Activated naive CD8-positive, alpha-beta T cell (primary cell): ENCODE data around the gene ABHD8.
"Not testable (repeated sequence)": the region's sequence is repeated elsewhere in the genome, so short reads cannot be mapped to it uniquely, and the experiment has no call there.

Experiments
- H3K27ac Mint-ChIP-seq: one replicate; pipeline ENCODE4 v1.8.0; 2021; ENCODE audit warnings: mixed read lengths
- H3K27me3 Mint-ChIP-seq: one replicate; pipeline ENCODE4 v1.8.0; 2021; ENCODE audit warnings: mixed read lengths
- H3K36me3 Mint-ChIP-seq: one replicate; pipeline ENCODE4 v1.8.0; 2021; ENCODE audit warnings: mixed read lengths
- H3K4me1 Mint-ChIP-seq: one replicate; pipeline ENCODE4 v1.8.0; 2021; ENCODE audit warnings: low read depth, mixed read lengths
- H3K4me3 Mint-ChIP-seq: one replicate; pipeline ENCODE4 v1.8.0; 2021; ENCODE audit warnings: mild to moderate bottlenecking, mixed read lengths
- H3K9me3 Mint-ChIP-seq: one replicate; pipeline ENCODE4 v1.8.0; 2021; ENCODE audit warnings: low read depth, mixed read lengths

Gene ABHD8

DNA sequence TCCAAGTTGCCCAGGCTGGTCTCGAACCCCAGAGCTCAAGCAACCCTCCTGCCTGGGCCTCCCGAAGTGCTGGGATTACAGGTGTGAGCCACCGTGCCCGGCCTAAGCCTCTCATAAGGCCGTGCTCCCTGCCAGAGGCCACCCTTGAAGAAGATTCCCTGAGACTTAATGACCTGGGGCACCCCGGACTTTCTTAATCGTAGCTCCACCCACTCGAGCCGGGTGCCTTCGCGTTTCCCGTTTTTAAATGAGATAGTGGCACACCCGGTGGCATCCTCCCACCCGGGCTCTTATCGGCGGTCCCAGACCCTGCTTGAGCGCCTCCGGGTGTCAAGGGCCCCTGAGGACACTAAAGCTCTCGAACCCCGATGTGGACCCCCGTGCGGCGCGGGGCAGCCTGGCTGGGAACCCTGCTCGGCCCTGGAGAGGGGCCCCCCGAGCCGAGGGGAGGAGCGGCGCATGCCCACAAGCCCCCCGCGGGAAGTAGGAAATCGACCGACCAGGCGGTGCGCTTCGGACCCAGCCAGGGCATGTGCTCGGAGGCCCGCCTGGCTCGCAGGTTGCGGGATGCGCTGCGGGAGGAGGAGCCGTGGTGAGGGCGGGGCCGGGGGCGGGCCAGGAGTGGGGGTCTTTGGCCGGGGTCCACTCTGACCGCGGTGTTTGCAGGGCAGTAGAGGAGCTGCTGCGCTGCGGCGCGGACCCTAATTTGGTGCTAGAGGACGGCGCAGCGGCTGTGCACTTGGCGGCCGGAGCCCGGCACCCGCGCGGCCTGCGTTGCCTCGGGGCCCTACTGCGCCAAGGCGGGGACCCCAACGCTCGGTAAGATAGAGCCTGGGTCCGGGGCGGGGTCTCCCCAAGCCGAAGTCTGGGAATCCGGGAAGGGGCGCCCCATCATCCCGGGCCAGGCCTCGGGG lies 21.6 kb downstream of the ABHD8 start, which contains the start of gene ANKLE1:
Gene ANKLE1, plus strand, starts transcription at position 511 of the 914 bp plus-strand sequence. Its CDS starts 20 bp downstream, at position 531.
- peaks cover 6% of the 10 kb centered on the region for H3K4me1 Mint-ChIP-seq
- H3K27me3 Mint-ChIP-seq, result no peaks in the 10 kb centered on the region
- peaks cover under 1% of the 10 kb centered on the region for H3K36me3 Mint-ChIP-seq
- peak within 1 kb of the TSS; percentile 87 for H3K4me3 Mint-ChIP-seq
- H3K27ac Mint-ChIP-seq, result peak within 1 kb of the TSS; percentile 86
- no peaks in the 10 kb centered on the region for H3K9me3 Mint-ChIP-seq

DNA sequence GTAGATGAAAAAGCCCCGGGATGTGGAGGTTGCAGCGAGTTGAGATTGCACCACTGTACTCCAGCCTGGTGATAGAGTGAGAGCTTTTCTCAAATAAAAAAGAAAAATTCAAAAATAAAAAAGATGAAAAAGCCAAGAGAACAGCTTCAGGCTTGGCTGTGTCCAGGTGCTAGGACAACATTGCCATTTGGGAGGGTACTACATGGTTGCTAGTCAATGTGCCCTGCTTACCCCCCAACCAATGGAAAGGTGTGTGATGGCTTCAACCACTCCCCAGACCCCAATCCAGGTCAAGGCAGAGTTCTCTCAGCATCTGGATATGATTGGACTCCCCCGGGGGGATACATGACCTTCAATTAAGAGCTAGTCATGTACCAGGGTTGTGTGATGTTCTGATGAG lies 23.8 kb downstream of the ABHD8 start:
- Mint-ChIP-seq H3K27ac (no peak overlapping the region), H3K27me3 (no peaks in the 10 kb centered on the region), H3K36me3 (no peaks in the 10 kb centered on the region), H3K9me3 (no peaks in the 10 kb centered on the region), H3K4me3 (no peak overlapping the region), H3K4me1 (peaks cover 6% of the 10 kb centered on the region)

DNA sequence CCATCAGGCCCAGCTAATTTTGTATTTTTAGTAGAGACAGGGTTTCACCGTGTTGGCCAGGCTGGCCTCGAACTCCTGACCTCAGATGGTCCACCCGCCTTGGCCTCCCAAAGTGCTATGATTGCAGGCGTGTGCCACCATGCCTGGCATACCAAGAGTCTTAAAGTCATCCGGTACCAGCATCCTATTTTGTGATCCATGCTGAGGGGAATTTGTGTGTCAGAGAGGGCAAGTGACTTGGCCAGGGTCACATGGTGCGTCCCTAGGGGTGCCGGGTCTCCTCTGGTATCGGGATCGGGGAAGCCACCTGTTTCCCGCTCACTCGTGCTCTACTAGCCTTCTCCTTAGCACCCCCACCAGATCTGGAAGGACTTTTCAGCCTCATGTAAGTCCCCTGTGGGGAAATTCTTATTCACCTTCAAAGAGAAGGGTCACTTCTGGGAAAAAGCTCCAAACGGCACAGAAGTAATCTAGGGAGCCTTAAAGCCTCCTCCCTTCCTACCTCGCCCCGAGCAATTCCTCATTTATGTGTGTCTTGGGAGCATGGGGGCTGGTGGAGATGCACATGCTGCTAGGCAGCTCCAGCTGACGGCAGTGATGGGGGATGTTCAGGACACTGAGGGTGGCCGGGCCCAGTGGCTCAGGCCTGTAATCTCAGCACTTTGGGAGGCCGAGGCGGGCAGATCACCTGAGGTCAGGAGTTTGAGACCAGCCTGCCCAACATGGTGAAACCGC lies 27.6 kb downstream of the ABHD8 start:
- Mint-ChIP-seq H3K9me3 (no peaks in the 10 kb centered on the region), H3K27ac (no peak overlapping the region), H3K27me3 (no peaks in the 10 kb centered on the region), H3K36me3 (no peaks in the 10 kb centered on the region), H3K4me1 (no peaks in the 10 kb centered on the region), H3K4me3 (no peak overlapping the region)

DNA sequence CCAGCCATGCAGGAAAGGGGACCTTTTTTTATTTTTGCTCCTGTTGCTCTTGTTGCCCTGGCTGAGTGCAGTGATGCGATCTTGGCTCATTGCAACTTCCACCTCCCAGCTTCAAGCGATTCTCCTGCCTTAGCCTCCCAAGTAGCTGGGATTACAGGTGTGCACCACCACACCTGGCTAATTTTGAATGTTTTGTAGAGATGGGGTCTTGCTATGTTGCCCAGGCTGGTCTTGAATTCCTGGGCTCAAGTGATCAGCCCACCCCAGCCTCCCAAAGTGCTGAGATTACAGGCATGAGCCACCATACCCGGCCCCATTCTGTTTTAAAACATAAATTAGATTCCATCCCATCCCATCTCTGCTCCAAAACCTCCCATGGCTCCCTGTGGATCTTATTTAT lies 28.3 kb downstream of the ABHD8 start:
- not testable (repeated sequence) for H3K4me3 Mint-ChIP-seq, H3K27me3 Mint-ChIP-seq, H3K27ac Mint-ChIP-seq, H3K36me3 Mint-ChIP-seq, H3K4me1 Mint-ChIP-seq, H3K9me3 Mint-ChIP-seq

DNA sequence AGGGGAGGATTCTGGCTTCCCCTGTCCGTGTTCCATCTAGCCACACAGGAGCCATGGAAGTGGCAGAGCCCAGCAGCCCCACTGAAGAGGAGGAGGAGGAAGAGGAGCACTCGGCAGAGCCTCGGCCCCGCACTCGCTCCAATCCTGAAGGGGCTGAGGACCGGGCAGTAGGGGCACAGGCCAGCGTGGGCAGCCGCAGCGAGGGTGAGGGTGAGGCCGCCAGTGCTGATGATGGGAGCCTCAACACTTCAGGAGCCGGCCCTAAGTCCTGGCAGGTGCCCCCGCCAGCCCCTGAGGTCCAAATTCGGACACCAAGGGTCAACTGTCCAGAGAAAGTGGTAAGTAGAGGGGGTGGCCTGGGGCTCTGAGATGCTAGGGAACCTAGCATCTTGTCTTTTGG lies 34.5 kb downstream of the ABHD8 start:
- no peaks in the 10 kb centered on the region for H3K27me3 Mint-ChIP-seq
- H3K27ac Mint-ChIP-seq, result no peak overlapping the region
- peaks cover 20% of the 10 kb centered on the region for H3K4me1 Mint-ChIP-seq
- no peaks in the 10 kb centered on the region for H3K9me3 Mint-ChIP-seq
- no peaks in the 10 kb centered on the region for H3K36me3 Mint-ChIP-seq
- peak overlapping the region; percentile 94 for H3K4me3 Mint-ChIP-seq

DNA sequence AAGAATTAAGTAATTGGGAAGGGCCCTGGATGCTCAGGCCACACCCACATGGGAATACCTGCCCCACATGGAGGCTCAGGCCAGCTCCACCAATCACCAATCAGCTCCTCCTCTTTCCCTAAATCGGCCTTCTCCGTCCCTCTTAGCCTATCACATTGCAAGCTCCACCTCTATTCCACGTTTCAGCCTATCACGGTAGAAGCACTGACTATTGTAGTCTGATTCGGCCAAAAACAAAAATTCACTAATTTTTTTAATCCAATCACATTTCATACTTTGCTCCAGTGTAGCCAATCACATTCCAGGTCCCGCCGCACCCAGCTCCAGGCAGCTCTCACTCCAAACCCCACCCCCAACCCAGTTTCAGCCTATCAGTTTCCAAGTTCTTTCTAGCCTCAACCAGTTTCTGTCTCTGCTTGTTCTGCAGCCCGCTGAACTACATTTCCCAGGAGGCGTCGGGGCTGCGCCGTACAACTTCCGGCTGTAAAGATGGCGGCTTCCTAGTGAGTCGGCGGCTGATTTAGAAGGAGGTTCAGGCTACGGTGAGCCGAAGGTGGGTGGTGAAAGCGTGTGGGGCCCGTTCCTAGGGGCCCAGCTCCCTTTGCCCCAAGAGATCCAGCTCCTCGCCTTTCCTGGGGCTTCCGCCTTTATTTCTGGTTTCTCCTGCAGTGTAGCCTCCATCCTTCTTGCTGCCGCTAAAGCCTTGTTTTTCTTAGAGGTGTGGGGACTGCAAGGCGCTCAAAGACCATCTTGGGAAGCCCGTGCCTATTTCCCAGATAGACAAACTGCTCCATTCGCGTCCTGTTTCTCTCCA lies 36.0 kb downstream of the ABHD8 start, which contains the start of gene BABAM1:
Gene BABAM1, plus strand, starts transcription at position 469 of the 814 bp plus-strand sequence. CDS start 1,364 bp downstream, outside the sequence.
- Mint-ChIP-seq H3K36me3 (no peaks in the 10 kb centered on the region), H3K27ac (peak within 1 kb of the TSS; percentile 82), H3K9me3 (no peaks in the 10 kb centered on the region), H3K27me3 (no peaks in the 10 kb centered on the region), H3K4me1 (peaks cover 20% of the 10 kb centered on the region), H3K4me3 (peak within 1 kb of the TSS; percentile 94)

DNA sequence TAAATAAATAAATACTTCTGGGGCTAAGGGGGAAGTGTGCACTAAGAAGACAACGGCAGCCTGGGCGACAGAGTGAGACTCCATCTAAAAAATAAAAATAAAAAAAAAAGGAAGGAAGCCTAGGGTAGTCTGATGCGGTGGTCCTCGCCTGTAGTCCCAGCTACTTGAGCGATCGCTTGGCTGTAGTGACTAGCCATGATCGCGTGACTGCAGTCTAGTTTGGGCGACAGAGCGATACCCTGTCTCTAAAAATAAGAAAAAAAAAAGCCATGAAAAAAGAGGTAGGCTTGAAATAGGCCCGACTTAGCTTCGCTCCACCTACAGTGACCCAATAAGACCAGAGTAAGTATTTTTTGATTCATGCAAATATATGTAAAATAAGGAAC lies 36.6 kb downstream of the ABHD8 start:
- peak overlapping the region; percentile 94 for H3K4me3 Mint-ChIP-seq
- H3K36me3 Mint-ChIP-seq, result no peaks in the 10 kb centered on the region
- peak overlapping the region; percentile 82 for H3K27ac Mint-ChIP-seq
- H3K27me3 Mint-ChIP-seq, result no peaks in the 10 kb centered on the region
- H3K4me1 Mint-ChIP-seq, result peaks cover 20% of the 10 kb centered on the region
- no peaks in the 10 kb centered on the region for H3K9me3 Mint-ChIP-seq

DNA sequence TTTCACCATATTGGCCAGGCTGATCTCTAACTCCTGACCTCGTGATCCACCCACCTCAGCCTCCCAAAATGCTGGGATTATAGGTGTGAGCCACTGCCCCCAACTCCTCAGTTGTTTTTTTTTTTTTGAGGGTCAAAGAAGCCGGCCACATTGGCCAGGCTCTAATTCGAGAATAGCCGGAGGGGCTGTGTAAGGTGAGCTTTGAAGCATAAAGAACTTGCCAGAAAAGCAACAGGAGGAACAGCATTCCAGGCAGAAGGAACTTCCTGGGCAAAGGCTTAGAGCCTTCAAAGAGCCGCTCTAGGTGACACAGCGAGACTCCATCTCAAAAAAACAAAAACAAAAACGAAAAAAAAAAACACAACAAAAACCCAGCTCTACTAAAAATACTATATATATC lies 37.2 kb downstream of the ABHD8 start:
- H3K27ac Mint-ChIP-seq, result no peak overlapping the region
- H3K9me3 Mint-ChIP-seq, result no peaks in the 10 kb centered on the region
- no peaks in the 10 kb centered on the region for H3K36me3 Mint-ChIP-seq
- H3K27me3 Mint-ChIP-seq, result no peaks in the 10 kb centered on the region
- H3K4me3 Mint-ChIP-seq, result no peak overlapping the region
- peaks cover 20% of the 10 kb centered on the region for H3K4me1 Mint-ChIP-seq

DNA sequence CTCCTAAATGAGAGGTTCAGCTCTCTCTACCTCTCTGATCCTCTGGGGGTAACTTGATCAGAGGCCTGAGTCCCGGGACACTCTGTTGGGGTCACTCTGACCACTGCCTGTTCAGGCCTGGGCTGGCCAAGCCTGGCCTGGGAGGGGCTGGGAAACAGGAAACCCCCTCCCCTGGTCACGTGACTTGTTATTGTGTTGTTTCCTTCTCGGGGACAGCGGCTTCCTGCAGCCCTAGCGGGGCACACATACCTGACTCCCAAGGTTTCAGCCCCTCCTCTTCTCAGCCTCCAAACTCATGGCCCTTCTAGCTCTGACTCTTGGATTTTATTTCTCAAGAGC lies 38.6 kb downstream of the ABHD8 start, which contains the start of gene USHBP1:
Gene USHBP1, minus strand, starts transcription at position 105 of the 339 bp plus-strand sequence. CDS start 446 bp downstream, outside the sequence.
- Mint-ChIP-seq H3K36me3 (no peaks in the 10 kb centered on the region), H3K27ac (peak within 1 kb of the TSS; percentile 50), H3K27me3 (no peaks in the 10 kb centered on the region), H3K4me1 (peaks cover 22% of the 10 kb centered on the region), H3K9me3 (no peaks in the 10 kb centered on the region), H3K4me3 (no peak within 1 kb of the TSS)

DNA sequence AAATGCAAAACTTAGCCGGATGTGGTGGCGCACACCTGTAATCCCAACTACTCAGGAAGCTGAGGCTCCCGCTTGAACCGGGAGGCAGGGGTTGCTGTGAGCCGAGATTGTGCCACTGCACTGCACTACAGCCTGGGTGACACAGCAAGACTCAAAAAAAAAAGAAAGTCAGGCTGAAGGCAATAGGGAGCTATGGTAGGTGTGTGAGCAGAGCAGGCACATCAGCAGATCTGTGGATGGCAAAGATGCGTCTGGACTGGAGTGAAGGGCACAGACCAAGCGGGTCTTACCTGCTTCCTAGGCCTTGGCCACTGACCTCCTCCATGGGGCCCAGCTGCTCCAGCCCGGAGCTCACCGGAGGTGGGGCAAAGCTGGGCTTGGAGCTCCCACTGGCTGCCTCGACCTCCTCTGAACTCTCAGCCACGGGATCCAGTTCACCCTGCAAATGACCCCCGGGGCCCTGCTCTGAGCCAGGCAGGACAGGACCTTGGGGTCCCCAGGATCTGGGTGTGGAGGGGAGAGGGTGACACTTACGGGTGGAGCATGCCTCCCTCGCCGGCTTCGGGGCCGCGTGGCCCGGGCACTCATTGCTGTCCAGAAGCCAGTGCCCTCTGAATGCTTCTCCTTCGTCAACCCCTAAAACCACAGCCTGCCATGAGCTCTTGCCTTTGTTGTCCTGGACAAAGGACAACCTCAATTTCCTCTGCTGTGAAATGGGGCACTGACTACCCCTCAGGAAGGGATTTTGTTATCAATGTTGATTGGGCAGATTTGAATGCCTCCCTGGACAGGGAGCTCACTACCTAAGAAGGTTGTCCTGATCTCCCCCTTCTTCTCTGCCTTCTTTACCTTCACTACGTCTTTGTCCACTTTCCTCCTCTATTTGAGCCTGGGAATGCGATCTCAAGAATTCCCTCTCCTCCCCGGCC lies 39.2 kb downstream of the ABHD8 start:
- Mint-ChIP-seq H3K27ac (peak overlapping the region; percentile 50), H3K4me1 (peaks cover 22% of the 10 kb centered on the region), H3K36me3 (no peaks in the 10 kb centered on the region), H3K9me3 (no peaks in the 10 kb centered on the region), H3K4me3 (no peak overlapping the region), H3K27me3 (no peaks in the 10 kb centered on the region)

DNA sequence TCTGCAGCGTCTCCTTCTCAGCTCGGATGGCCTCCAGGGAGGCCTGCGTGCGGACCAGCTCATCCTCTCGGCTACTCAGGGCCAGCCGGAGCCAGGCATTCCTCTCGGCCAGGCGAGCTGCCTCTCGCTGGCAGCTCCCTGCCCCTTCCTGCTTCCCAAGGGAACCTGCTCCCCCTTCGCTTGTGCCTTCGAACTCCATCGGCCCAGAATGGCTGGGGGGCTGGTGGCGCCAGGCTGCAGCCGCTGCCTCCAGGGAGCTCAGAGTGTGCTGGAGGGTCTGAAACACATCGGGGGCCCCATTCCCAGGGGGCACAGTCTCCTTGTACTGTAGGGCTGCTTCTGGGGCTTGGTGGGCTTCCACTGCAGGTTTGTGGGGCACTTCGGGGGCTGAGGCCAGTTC lies 40.7 kb downstream of the ABHD8 start:
- no peak overlapping the region for H3K27ac Mint-ChIP-seq

DNA sequence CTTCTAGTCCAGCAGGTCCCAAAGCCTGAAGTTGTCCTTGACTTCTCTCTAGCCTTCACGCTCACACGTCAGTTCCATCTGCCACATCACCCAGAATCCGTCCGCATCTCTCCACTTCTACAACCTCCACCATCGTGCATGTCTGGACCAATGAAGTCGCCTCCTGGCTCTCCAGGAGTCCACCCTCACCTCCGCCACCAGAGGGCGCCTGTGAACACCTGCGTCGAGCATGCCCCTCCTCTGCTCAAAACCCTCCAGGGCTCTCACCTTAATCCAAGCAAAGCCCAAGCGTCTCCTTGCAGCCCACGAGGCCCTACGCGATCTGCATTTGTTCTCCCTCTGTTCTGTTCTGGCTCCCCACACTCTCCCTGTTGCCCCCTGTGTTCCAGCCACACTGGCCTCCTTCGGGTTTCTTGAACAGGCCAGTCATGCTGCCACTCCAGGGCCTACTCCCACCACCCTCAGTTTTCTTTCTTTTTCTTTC lies 42.3 kb downstream of the ABHD8 start:
- H3K27ac Mint-ChIP-seq, result no peak overlapping the region
- H3K36me3 Mint-ChIP-seq, result no peaks in the 10 kb centered on the region
- H3K4me1 Mint-ChIP-seq, result peaks cover 7% of the 10 kb centered on the region
- no peaks in the 10 kb centered on the region for H3K27me3 Mint-ChIP-seq
- no peak overlapping the region for H3K4me3 Mint-ChIP-seq
- no peaks in the 10 kb centered on the region for H3K9me3 Mint-ChIP-seq

More for the DNA sequence above, 40.7 kb downstream of the ABHD8 start:
- H3K4me1 Mint-ChIP-seq, result peaks cover 16% of the 10 kb centered on the region
- no peaks in the 10 kb centered on the region for H3K27me3 Mint-ChIP-seq
- H3K9me3 Mint-ChIP-seq, result no peaks in the 10 kb centered on the region
- H3K36me3 Mint-ChIP-seq, result no peaks in the 10 kb centered on the region
- no peak overlapping the region for H3K4me3 Mint-ChIP-seq

DNA sequence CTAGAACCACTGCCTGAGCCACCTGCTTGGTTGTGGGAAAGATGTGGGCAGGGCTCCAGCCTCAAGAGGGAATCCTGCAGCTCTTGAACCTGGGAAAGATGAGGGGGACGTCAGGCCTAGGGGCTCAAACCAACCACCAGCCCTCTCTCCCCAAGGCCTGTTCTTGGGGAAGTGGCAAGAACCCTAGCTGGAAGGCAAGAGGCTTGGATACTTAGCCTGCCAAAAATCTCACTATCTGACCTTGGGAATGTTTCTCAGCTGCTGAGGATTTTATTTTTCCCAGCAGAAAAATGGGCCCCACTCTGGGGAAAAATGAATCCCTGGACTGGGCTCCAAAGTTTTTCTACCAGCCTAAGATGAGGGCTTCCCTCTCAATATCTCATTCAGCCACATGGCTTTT lies 43.3 kb downstream of the ABHD8 start:
- no peak overlapping the region for H3K4me3 Mint-ChIP-seq
- H3K27ac Mint-ChIP-seq, result no peak overlapping the region
- no peaks in the 10 kb centered on the region for H3K36me3 Mint-ChIP-seq
- H3K4me1 Mint-ChIP-seq, result peaks cover 7% of the 10 kb centered on the region
- H3K9me3 Mint-ChIP-seq, result no peaks in the 10 kb centered on the region
- no peaks in the 10 kb centered on the region for H3K27me3 Mint-ChIP-seq
